Heart left ventricle (tissue), 13 donors: Measurements from ENCODE around the gene MLST8.

Experiments used
- CTCF ChIP-seq, 12 donors: fragments of 200-600 bp; sonication (generic) in 4 of 12; IDR thresholded peaks; one replicate each; pipeline versions ENCODE4 v1.5.0 to v1.8.0; 2018 to 2022; ENCODE audit warnings: antibody characterized with exemption in 12 of 12, mild to moderate bottlenecking in 5 of 12
- POLR2A ChIP-seq, 2 donors: fragments of 450-650 bp; IDR thresholded peaks; one replicate each; pipeline ENCODE4 v1.6.1; 2017; ENCODE audit warnings: antibody characterized with exemption in 2 of 2, mild to moderate bottlenecking in 2 of 2, moderate library complexity in 2 of 2
- donor health status: ischemic (EF 13 %, LVEDD 7.1; RV severe dilation, severe dysfunction).
- donor health status: DM: no; HTN: yes; CAD: no.
- donor health status: DM: no; HTN: no; CAD: no.
- donor health status: ischemic (EF 25% LVEDD 6.9; RV normal size, moderate dysfunction).
- donor health status: ischemic (EF 25% LVEDD 5.7; RV mildly dilated, moderate dysfunction).
- donor health status: ischemic (EF 35%, LVEDD 5.7; RV mildly dilated, moderate dysfunction).
- donor health status: nonischemic (EF 11% LVEDD 7.7; RV severe dilation, severe dysfunction).
- donor health status: DM: yes; HTN: yes; CAD: no.
- donor health status: PGD.
- donor health status: ischemic (EF 29% LVEDD 5.4; RV normal size, mild dysfunction).
- donor health status: nonischemic (EF 23%, LVEDD 6.1; RV moderate dilation, normal function).

- no peak for TF ChIP-seq CTCF (IDR thresholded peaks at IDR 0.05)
- no peak for TF ChIP-seq POLR2A (IDR thresholded peaks at IDR 0.05)
Measured at GRCh38 chr16:2244926-2245795, 39.9 kb downstream of the MLST8 start.
